GM21367 (cell line): ENCODE results near the gene MNAT1.
"Not testable (repeated sequence)": the region's sequence is repeated elsewhere in the genome, so short reads cannot be mapped to it uniquely, and the experiment has no call there.

ENCODE experiments used
- ATAC-seq: cut with Tn5 transposase; IDR thresholded peaks from one replicate; pipeline ENCODE4 v1.9.1; 2021; ENCODE audit not compliant: unreplicated experiment

The MNAT1 gene

GRCh38 chr14:60736494-60736893 lies 1.9 kb downstream of the MNAT1 start:
- ATAC-seq = no peak

GRCh38 chr14:60738843-60739508 lies 4.4 kb downstream of the MNAT1 start:
- ATAC-seq = no peak

- no peak for ATAC-seq
Observed at GRCh38 chr14:60744566-60744965, 10.0 kb downstream of the MNAT1 start.

GRCh38 chr14:60753264-60754119 lies 18.9 kb downstream of the MNAT1 start:
- peak; percentile 98 for ATAC-seq

GRCh38 chr14:60756847-60757246 lies 22.3 kb downstream of the MNAT1 start:
- ATAC-seq = no peak

GRCh38 chr14:60757567-60758002 lies 23.0 kb downstream of the MNAT1 start:
- no peak for ATAC-seq

GRCh38 chr14:60758885-60759284 lies 24.3 kb downstream of the MNAT1 start:
- ATAC-seq = no peak

- no peak for ATAC-seq
Observed at GRCh38 chr14:60760209-60760608, 25.6 kb downstream of the MNAT1 start.

- no peak for ATAC-seq
Observed at GRCh38 chr14:60760644-60761364, 26.2 kb downstream of the MNAT1 start.

- ATAC-seq = no peak
Observed at GRCh38 chr14:60768602-60769001, 34.0 kb downstream of the MNAT1 start.

GRCh38 chr14:60771117-60771516 lies 36.6 kb downstream of the MNAT1 start:
- ATAC-seq = no peak

GRCh38 chr14:60773558-60773957 lies 39.0 kb downstream of the MNAT1 start:
- ATAC-seq = no peak

GRCh38 chr14:60775296-60775695 lies 40.7 kb downstream of the MNAT1 start:
- no peak for ATAC-seq

- ATAC-seq = no peak
Observed at GRCh38 chr14:60777856-60778578, 43.5 kb downstream of the MNAT1 start.

- ATAC-seq = not testable (repeated sequence)
Observed at GRCh38 chr14:60779745-60780514, 45.4 kb downstream of the MNAT1 start.

- ATAC-seq = not testable (repeated sequence)
Observed at GRCh38 chr14:60780558-60780957, 46.0 kb downstream of the MNAT1 start.

GRCh38 chr14:60786905-60787304 lies 52.3 kb downstream of the MNAT1 start:
- ATAC-seq = no peak

- ATAC-seq = no peak
Observed at GRCh38 chr14:60789656-60790055, 55.1 kb downstream of the MNAT1 start.

- no peak for ATAC-seq
Observed at GRCh38 chr14:60790850-60791249, 56.3 kb downstream of the MNAT1 start.

- no peak for ATAC-seq
Observed at GRCh38 chr14:60796434-60796833, 61.9 kb downstream of the MNAT1 start.
